Measurements from ENCODE around the gene CHURC1. TPM values are rescaled to one million over a fixed set of nuclear protein-coding genes. Genes with fewer than 3 reads are reported as not detected.

CHURC1 gene
- total and polyA plus RNA-seq, 4 donors: 18.8 to 174 (median 34.6) TPM

DNA sequence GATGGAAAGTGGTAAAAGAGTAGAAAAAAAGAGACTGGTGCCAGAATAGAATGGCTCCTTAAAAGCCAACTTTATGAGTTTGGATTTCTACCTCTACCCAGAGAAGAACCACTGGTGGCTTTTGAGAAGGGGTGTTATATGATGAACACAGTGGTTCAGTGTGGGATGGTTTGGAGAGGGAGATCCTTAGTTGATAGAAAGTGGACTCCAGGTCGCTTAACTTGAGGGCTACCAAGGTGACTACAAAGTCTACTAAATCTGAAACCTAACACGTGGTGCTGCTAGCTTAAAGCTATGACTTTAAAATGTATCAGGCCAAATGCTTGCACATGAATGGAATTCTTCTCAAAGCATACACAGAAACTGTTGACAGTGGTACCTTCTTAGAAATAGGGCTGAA is 42.9 kb upstream of the CHURC1 start:
- DNase-seq (ENCODE audit: low spot score): no peak
- H3K4me3 ChIP-seq (ENCODE audit: low read depth in 1 of 3, low read length in 3 of 3): no peak overlapping the region
- no peaks in the 10 kb centered on the region for H3K9me3 ChIP-seq (ENCODE audit: control insufficient read depth in 4 of 4, low read length in 3 of 4)
- no peaks in the 10 kb centered on the region for H3K36me3 ChIP-seq (ENCODE audit: control insufficient read depth in 4 of 4, insufficient read depth in 3 of 4, low read depth in 1 of 4, low read length in 3 of 4)
- H3K27me3 ChIP-seq (ENCODE audit: control insufficient read depth in 4 of 4, insufficient read depth in 4 of 4, low read length in 3 of 4): no peaks in the 10 kb centered on the region
- no peaks in the 10 kb centered on the region for H3K4me1 ChIP-seq (ENCODE audit: control insufficient read depth in 4 of 4, insufficient read depth in 4 of 4, low read length in 3 of 4)
- H3K9ac ChIP-seq (ENCODE audit: low read depth in 1 of 2, low read length in 2 of 2): no peak overlapping the region
- 67% methylated on average over 2 of the region's 2 CpGs for WGBS
- no peak for TF ChIP-seq EGR1 (IDR thresholded peaks at IDR 0.05; ENCODE audit: low read depth in 2 of 2)
- no peak for TF ChIP-seq GABPA (IDR thresholded peaks at IDR 0.05 in 1 of 2, conservative IDR thresholded peaks at IDR 0.05 in 1 of 2)
- TF ChIP-seq, protein P1, sequence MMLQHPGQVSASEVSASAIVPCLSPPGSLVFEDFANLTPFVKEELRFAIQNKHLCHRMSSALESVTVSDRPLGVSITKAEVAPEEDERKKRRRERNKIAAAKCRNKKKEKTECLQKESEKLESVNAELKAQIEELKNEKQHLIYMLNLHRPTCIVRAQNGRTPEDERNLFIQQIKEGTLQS (IDR thresholded peaks at IDR 0.05): no peak
- TF ChIP-seq SP1 (IDR thresholded peaks at IDR 0.05): no peak
- no peak overlapping the region for H3K27ac ChIP-seq (ENCODE audit: low read depth in 1 of 2, low read length in 2 of 2)

DNA sequence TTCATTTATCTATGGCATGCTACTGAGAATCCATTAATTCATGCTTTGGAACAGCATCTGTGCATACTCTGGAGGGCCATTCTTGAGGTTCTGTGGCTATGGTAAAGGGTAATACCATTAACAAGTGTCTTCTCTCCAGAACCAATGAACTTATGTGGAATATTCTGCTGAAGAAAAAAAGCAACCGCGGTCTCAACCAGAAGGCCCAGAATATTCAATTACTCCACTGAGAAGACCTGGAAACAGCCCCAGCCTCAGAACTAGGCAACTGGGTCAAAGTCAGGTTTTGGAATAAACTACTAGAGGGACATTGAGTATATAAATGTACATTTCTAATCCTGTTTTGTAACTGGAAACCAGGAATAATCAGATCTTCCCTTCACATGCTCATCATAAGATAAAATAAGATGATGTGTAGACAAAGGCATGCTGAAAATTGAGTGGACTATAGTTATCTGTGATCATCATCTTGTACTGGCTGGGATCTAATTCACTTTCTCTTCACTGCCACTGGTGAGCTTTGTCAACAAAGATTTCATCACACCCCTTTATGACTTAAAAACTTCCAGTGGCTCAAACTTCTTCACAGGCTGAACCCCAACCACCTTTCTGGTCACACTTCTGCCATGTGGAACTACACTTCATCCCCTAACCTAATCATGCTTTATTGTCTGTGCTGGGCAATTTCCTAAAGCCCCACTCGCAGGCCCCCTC is 40.6 kb upstream of the CHURC1 start:
- Histone ChIP-seq H3K9me3 (ENCODE audit: control insufficient read depth in 4 of 4, low read length in 3 of 4) (no peaks in the 10 kb centered on the region), H3K36me3 (ENCODE audit: control insufficient read depth in 4 of 4, insufficient read depth in 3 of 4, low read depth in 1 of 4, low read length in 3 of 4) (no peaks in the 10 kb centered on the region), H3K27me3 (ENCODE audit: control insufficient read depth in 4 of 4, insufficient read depth in 4 of 4, low read length in 3 of 4) (no peaks in the 10 kb centered on the region), H3K4me3 (ENCODE audit: low read depth in 1 of 3, low read length in 3 of 3) (no peak overlapping the region), H3K4me1 (ENCODE audit: control insufficient read depth in 4 of 4, insufficient read depth in 4 of 4, low read length in 3 of 4) (no peaks in the 10 kb centered on the region), H3K27ac (ENCODE audit: low read depth in 1 of 2, low read length in 2 of 2) (no peak overlapping the region), H3K9ac (ENCODE audit: low read depth in 1 of 2, low read length in 2 of 2) (no peak overlapping the region)
- 62% methylated on average over 3 of the region's 3 CpGs for WGBS
- peak; percentile 23 for TF ChIP-seq FOXA2 (IDR thresholded peaks at IDR 0.05)
- TF ChIP-seq FOXA1 (IDR thresholded peaks at IDR 0.05): no peak
- TF ChIP-seq, protein P1 (IDR thresholded peaks at IDR 0.05): no peak
- DNase-seq (ENCODE audit: low spot score): peak; percentile 0

DNA sequence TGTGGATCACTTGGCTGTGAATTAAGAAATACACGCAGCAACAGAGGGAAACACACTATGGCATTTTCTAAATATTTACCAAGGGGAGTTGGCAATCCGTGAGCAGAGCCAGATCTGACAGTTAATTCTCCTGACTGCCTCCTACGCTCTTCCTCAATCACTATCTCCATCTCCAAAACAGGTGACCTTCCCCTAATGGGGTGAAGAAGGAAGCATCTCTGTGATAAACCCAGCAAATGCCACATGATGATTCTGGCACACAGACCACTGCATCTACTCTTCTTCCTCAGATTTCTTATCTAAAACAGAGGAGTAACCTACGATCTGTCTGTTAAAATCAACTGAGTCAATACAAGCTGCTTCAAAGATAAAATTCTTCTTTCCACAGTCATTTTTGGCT is 38.9 kb upstream of the CHURC1 start:
- DNase-seq (ENCODE audit: low spot score): no peak
- Histone ChIP-seq H3K9ac (ENCODE audit: low read depth in 1 of 2, low read length in 2 of 2) (no peak overlapping the region), H3K27me3 (ENCODE audit: control insufficient read depth in 4 of 4, insufficient read depth in 4 of 4, low read length in 3 of 4) (no peaks in the 10 kb centered on the region), H3K9me3 (ENCODE audit: control insufficient read depth in 4 of 4, low read length in 3 of 4) (no peaks in the 10 kb centered on the region), H3K4me3 (ENCODE audit: low read depth in 1 of 3, low read length in 3 of 3) (no peak overlapping the region), H3K27ac (ENCODE audit: low read depth in 1 of 2, low read length in 2 of 2) (no peak overlapping the region), H3K4me1 (ENCODE audit: control insufficient read depth in 4 of 4, insufficient read depth in 4 of 4, low read length in 3 of 4) (peaks cover 6 to 8% (median 6%) of the 10 kb centered on the region in 4 donors), H3K36me3 (ENCODE audit: control insufficient read depth in 4 of 4, insufficient read depth in 3 of 4, low read depth in 1 of 4, low read length in 3 of 4) (no peaks in the 10 kb centered on the region)
- 63% methylated on average over 4 of the region's 4 CpGs for WGBS
- TF ChIP-seq FOXA1 (IDR thresholded peaks at IDR 0.05): no peak
- TF ChIP-seq SP1 (IDR thresholded peaks at IDR 0.05): no peak
- no peak for TF ChIP-seq NR2F2 (IDR thresholded peaks at IDR 0.05)
- TF ChIP-seq TAF1 (conservative IDR thresholded peaks at IDR 0.05): no peak
- TF ChIP-seq, protein P1 (IDR thresholded peaks at IDR 0.05): no peak
- no peak for TF ChIP-seq RXRA (IDR thresholded peaks at IDR 0.05)
- no peak for TF ChIP-seq JUND (IDR thresholded peaks at IDR 0.05)
- TF ChIP-seq, protein P2, sequence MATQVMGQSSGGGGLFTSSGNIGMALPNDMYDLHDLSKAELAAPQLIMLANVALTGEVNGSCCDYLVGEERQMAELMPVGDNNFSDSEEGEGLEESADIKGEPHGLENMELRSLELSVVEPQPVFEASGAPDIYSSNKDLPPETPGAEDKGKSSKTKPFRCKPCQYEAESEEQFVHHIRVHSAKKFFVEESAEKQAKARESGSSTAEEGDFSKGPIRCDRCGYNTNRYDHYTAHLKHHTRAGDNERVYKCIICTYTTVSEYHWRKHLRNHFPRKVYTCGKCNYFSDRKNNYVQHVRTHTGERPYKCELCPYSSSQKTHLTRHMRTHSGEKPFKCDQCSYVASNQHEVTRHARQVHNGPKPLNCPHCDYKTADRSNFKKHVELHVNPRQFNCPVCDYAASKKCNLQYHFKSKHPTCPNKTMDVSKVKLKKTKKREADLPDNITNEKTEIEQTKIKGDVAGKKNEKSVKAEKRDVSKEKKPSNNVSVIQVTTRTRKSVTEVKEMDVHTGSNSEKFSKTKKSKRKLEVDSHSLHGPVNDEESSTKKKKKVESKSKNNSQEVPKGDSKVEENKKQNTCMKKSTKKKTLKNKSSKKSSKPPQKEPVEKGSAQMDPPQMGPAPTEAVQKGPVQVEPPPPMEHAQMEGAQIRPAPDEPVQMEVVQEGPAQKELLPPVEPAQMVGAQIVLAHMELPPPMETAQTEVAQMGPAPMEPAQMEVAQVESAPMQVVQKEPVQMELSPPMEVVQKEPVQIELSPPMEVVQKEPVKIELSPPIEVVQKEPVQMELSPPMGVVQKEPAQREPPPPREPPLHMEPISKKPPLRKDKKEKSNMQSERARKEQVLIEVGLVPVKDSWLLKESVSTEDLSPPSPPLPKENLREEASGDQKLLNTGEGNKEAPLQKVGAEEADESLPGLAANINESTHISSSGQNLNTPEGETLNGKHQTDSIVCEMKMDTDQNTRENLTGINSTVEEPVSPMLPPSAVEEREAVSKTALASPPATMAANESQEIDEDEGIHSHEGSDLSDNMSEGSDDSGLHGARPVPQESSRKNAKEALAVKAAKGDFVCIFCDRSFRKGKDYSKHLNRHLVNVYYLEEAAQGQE (IDR thresholded peaks at IDR 0.05): no peak
- TF ChIP-seq HNF4G (IDR thresholded peaks at IDR 0.05): no peak
- no peak for TF ChIP-seq HNF4A (conservative IDR thresholded peaks at IDR 0.05)
- no peak for TF ChIP-seq EGR1 (IDR thresholded peaks at IDR 0.05; ENCODE audit: low read depth in 2 of 2)
- no peak for TF ChIP-seq GABPA (IDR thresholded peaks at IDR 0.05 in 1 of 2, conservative IDR thresholded peaks at IDR 0.05 in 1 of 2)
- no peak for TF ChIP-seq RAD21 (IDR thresholded peaks at IDR 0.05)
- TF ChIP-seq, protein P3, sequence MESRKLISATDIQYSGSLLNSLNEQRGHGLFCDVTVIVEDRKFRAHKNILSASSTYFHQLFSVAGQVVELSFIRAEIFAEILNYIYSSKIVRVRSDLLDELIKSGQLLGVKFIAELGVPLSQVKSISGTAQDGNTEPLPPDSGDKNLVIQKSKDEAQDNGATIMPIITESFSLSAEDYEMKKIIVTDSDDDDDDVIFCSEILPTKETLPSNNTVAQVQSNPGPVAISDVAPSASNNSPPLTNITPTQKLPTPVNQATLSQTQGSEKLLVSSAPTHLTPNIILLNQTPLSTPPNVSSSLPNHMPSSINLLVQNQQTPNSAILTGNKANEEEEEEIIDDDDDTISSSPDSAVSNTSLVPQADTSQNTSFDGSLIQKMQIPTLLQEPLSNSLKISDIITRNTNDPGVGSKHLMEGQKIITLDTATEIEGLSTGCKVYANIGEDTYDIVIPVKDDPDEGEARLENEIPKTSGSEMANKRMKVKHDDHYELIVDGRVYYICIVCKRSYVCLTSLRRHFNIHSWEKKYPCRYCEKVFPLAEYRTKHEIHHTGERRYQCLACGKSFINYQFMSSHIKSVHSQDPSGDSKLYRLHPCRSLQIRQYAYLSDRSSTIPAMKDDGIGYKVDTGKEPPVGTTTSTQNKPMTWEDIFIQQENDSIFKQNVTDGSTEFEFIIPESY (IDR thresholded peaks at IDR 0.05): no peak
- TF ChIP-seq, protein P4, sequence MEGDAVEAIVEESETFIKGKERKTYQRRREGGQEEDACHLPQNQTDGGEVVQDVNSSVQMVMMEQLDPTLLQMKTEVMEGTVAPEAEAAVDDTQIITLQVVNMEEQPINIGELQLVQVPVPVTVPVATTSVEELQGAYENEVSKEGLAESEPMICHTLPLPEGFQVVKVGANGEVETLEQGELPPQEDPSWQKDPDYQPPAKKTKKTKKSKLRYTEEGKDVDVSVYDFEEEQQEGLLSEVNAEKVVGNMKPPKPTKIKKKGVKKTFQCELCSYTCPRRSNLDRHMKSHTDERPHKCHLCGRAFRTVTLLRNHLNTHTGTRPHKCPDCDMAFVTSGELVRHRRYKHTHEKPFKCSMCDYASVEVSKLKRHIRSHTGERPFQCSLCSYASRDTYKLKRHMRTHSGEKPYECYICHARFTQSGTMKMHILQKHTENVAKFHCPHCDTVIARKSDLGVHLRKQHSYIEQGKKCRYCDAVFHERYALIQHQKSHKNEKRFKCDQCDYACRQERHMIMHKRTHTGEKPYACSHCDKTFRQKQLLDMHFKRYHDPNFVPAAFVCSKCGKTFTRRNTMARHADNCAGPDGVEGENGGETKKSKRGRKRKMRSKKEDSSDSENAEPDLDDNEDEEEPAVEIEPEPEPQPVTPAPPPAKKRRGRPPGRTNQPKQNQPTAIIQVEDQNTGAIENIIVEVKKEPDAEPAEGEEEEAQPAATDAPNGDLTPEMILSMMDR (IDR thresholded peaks at IDR 0.05; ENCODE audit: low read depth, low read length, missing input control): no peak
- TF ChIP-seq, protein P5, sequence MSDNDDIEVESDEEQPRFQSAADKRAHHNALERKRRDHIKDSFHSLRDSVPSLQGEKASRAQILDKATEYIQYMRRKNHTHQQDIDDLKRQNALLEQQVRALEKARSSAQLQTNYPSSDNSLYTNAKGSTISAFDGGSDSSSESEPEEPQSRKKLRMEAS (IDR thresholded peaks at IDR 0.05): no peak
- no peak for TF ChIP-seq YY1 (IDR thresholded peaks at IDR 0.05)
- no peak for TF ChIP-seq FOXA2 (IDR thresholded peaks at IDR 0.05)
